NCI-H2107 treated with DMSO at 0.1 percent for 48 hours (cell line): ENCODE data around the gene APOB.
"Not testable (repeated sequence)": the region's sequence is repeated elsewhere in the genome, so short reads cannot be mapped to it uniquely, and the experiment has no call there.

ENCODE experiments used
- DNase-seq: peaks from one replicate; lab custom pipeline; 2025; ENCODE audit not compliant: unreplicated experiment; lab: John Stamatoyannopoulos, UW

Gene APOB

DNA sequence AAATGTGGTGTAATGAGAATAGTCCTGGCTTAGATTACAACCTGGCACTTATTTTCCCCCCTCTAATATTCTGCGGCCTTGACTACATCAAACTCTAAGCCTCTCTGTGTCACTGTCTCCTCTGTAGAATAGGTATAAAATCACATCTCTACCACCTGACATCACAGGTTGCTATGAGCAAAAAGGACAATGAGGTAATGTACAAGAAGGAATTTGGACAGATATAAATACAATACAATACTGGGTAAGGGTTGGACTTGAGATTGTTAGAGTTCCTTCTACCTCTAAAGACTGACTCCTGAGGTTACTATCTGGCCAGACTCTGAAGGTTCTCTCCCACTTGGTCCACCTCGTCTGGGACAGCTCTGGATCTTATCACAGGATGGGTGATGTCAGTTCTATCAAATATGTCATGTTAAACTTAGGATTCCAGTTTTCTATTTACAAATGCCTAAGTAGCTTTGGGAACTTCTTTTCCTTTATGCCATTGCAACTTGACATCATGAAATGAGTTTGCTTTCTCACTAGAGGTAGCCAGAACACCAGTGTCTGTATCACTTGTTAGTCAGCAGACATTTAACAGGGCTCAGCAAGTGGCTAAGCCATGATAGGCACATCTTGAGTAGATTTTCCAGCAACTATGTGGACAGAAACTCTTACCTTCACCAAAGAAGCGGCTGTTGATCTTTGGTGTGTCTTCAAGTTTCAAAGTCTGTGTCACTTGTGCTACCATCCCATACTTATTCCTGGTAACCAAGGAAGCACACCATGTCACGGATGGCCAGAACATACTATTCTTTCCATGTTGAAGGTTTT lies 9.5 kb downstream of the APOB start:
- no peak for DNase-seq

- no peak for DNase-seq
These were observed 10.4 kb downstream of the APOB start for GRCh38 chr2:21033237-21034155.

DNA sequence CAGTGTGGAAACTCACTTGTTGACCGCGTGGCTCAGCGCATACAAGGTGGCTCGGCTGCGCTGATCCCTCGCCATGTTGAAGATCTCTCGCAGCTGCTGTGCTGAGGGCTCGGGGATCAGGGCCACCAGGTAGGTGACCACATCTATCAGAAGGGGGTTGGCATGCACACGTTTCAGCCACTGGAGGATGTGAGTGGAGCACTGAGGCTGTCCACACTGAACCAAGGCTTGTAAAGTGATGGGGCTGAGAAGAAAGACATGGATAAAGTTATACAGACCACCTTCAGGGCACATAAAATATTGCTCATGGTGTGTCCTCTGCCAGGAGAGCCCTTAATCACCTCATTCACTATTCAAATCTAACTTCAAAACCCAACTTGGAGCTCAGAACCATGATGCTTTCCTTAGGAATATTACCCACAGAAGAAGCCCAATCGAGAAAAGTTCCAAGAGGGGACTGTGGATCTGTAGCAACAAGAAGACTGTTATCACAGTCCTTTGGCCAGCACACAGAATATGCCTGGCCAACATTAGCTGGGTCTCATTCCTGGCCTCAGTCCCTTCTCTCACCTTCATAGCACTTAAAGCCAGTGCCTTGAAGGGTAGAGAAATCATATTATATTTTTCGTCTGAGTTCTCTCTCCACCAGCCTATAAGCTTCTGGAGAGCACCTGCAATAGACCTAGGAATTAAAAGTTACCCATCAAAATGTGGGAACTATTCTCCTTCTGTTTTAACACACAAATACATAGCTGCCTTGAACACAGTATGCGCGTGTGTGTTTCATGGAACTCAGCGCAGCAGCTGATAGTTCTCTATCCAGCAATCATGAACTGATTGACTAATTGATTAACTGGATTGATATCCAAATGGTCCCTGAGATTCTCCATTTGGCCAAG lies 11.3 kb downstream of the APOB start:
- no peak for DNase-seq

GRCh38 chr2:21030983-21031968 lies 12.6 kb downstream of the APOB start:
- no peak for DNase-seq

DNA sequence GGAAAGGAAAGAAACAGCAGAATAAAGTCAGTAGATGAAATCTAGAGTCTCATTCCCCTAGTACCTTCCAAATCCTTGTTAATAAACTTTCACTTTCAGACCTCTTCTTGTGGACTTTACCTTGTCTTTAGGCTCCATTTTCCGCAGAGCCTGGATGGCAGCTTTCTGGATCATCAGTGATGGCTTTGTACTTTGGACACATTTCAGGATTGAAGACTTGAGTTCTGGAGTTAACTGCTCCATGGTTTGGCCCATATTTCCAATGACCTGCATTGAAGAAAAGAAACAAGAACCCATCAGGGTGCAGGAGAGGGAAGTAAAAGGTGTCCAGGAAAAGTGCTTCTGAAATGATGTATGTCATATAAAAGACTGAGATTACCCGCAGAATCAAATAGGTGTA lies 14.4 kb downstream of the APOB start:
- no peak for DNase-seq

DNA sequence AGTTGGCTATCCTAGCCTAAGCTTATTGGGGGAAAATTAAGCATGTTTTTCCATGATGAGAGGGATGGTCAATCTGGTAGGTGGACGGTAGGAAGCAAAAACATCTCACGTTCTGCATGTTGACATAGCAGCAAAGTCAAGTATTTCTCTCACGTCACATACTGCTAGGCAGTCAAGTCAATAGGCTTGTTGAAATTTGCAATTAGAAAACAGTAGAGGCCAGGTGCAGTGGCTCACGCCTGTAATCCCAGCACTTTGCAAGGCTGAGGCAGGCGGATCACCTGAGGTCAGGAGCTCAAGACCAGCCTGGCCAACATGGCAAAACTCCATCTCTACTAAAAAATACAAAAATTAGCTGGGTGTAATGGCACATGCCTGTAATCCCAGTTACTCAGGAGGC lies 14.9 kb downstream of the APOB start:
- not testable (repeated sequence) for DNase-seq

DNA sequence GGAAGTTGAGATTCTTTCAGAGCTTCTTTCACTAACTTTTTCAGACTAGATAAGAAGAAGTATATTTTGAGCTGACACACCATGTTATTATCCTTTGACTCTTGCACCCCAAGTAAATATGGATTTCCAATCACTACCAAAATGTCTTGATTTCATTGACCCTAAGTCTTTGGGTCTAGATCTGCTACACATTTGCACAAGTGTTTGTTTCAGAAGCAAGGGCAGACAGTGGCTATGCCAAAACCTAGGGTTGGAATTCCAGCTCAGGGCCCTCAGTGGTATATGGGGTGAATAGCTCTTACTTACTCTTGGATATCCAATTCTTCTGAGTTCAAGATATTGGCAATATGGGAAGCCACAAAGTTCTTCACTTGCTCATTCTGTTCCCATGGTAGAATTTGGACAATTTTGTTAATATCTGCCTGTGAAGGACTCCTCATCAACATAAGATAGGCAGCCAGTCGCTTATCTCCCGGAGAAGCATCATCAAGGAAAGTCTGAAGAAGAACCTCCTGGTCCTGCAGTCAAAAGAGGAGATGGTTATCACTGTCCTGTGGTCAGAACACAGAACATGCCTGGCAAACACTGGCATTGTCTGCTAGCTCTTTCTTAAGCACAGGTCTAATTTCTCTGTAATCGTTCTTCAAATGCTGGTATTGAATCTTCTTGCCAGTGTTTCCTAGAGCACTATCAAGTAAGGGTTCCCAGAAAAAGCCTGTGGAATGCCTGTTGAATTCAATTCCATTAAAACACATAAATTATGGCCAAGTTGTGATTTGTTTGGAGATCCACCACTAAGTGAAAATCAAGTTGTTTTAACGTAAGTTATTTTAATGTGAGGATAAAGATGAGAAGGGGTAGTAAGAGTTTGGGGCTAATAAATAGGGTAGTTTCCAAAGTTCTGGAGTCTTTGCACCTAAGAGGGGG lies 15.6 kb downstream of the APOB start:
- DNase-seq = no peak

GRCh38 chr2:21026479-21027282 lies 17.2 kb downstream of the APOB start:
- no peak for DNase-seq

GRCh38 chr2:21025690-21026478 lies 18.0 kb downstream of the APOB start:
- no peak for DNase-seq

GRCh38 chr2:21024722-21025389 lies 19.0 kb downstream of the APOB start:
- DNase-seq = no peak

GRCh38 chr2:21024198-21024597 lies 19.7 kb downstream of the APOB start:
- DNase-seq = no peak

GRCh38 chr2:21023419-21024181 lies 20.3 kb downstream of the APOB start:
- no peak for DNase-seq

- DNase-seq = no peak
These were observed 21.0 kb downstream of the APOB start for GRCh38 chr2:21022792-21023367.

- DNase-seq = no peak
These were observed 22.4 kb downstream of the APOB start for GRCh38 chr2:21021430-21021829.

GRCh38 chr2:21020668-21021288 lies 23.1 kb downstream of the APOB start:
- DNase-seq = no peak
